Erythroblast (primary cell): ENCODE measurements around the gene UBE2I.

Experiments
- GATA1 ChIP-seq: IDR thresholded peaks from 2 replicates; pipeline ENCODE4 v1.6.1; 2011; ENCODE audit warnings: low read depth, mild to moderate bottlenecking, control low read depth, low read length, moderate library complexity
- POLR2A ChIP-seq: IDR thresholded peaks from 2 replicates; pipeline ENCODE4 v1.6.1; 2011; ENCODE audit warnings: mild to moderate bottlenecking, low read length

DNA sequence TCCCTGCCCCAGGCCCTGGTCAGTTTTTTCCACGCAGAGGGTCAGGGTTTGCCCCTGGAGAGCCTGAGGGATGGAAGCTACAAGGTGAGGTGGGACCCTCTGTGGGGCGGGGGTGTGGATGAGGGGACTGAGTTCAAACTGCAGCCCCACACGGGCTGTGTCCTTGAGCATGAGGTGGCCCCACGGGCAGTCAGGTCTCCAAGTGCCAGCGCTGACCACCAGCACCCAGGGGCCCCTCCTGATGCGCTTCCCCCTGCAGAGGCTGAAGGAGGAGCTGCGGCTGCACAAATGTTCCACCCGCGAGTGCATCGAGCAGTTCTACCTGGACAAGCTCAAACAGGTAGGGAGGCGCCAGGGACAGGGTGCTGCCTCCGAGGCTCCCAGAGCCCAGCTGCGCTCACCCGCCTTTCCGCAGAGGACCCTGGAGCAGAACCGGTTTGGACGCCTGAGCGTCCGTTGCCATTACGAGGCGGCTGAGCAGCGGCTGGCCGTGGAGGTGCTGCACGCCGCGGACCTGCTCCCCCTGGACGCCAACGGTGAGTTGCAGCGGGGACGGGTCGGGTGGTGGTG is 37.9 kb downstream of the UBE2I start:
- TF ChIP-seq POLR2A = no peak
- TF ChIP-seq GATA1 = no peak
